Measurements from ENCODE around the gene TGM5.
"Not testable (repeated sequence)": the region's sequence is repeated elsewhere in the genome, so short reads cannot be mapped to it uniquely, and the experiment has no call there.

TGM5 gene

DNA sequence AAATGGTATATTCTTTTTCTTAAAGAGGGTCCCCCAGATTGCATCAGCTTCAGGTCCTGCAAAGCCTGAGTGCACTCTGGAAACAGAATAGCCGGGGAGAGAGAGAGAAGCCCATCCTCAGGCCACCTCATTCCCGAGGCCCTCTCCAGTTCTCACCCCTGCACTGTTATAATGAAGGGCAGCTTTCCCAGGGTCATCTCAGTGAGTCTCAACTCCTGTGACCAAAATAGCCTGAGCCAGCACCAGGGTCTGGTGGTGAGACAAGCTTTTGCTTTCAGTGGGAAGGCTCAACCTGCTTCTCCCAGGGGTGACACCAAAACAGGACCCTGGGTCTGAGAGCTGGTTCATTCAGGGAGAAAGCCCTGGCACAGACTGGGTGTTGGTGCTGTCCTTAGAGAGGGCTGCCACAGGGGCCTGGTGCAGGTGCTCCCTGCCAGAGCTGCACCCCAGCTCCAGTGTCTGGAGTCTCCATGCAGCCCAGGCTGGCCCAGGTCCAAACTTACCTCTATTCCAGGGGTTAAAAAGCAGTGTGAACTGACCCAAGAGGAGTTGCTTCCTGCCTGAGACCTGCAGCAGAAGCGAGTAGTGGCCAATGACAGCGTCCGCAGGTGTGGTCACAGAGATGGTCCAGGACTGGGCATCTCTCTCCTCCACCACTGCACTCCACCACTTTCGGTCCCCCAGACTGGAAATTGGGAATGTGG is 52.0 kb downstream of the TGM5 start:
- DNase-seq = no peak

DNA sequence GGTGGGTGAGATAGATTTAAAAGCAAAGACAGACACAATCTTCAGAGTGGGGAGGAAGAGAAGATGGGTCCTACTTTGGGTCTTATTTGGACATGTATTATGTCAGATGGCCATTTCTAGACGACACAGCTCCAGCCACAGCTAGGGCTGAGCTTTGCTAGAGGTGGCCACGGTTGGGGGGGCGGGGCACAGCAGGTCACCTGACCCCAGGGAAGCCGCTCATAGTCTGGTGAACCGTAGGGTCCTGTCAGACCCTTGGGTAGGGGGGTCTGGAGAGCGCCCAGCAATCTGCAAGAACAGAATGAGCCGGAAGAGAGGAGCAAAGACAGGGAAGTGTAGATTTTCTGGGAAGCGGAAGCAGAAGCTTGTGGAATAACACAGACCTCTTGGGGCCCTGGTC is 52.6 kb downstream of the TGM5 start:
- DNase-seq = no peak

DNA sequence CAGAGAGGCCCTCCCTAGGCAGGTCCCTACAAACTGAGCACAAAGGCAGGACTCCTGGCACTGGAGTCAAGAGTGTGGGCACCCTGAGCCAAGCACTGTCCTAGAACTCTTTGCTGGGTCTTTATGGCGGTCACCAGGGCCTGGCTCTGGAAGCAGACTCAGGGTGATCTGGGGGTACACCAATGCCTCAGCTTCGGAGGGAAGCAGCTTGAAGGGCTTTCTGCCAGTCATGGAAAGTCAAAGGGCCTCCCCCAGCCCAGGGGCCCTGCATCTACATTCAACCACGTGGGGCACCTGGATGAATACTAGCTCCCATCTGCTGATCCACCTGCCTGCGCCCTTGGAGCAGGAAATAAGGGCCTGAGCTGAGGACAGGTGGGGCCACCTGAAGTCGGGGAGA is 53.3 kb downstream of the TGM5 start:
- DNase-seq = no peak

DNA sequence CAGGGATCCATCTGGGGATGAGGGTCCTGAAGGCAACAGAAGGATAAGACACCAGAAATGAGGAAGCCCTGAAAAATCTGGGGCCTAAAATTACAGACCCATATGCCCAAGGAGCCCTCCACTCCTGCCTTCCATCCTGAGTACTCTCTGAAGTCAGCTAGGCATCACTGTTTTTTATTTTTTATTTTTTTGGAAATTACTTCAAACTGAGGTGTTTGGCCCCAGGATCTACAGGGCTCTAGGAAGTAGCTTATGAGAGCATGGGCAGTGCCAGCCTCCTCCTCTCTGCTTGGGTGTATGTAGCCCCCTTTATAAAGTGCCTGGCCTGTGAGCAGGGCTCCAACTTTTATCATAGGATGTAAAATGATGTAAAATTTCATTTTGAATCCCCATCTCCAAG is 53.8 kb downstream of the TGM5 start:
- no peak for DNase-seq

DNA sequence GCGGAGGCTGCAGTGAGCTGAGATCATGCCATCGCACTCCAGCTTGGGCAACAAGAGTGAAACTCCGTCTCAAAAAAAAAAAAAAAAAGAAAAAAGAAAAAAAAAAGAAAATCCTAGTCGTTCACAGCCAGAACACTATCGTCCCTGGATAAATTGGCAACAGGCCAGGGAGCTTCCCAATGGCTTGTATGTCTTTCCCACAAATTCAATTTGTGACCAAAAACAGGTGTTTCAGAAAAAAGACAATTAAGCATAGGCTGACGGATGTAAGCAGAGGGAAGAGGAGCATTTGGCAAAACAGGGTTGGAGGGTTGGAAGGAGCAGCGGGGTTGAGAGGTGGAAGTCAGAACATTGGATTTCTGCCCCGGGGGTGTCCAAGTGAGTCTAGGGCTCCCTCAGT is 54.4 kb downstream of the TGM5 start:
- DNase-seq = no peak

DNA sequence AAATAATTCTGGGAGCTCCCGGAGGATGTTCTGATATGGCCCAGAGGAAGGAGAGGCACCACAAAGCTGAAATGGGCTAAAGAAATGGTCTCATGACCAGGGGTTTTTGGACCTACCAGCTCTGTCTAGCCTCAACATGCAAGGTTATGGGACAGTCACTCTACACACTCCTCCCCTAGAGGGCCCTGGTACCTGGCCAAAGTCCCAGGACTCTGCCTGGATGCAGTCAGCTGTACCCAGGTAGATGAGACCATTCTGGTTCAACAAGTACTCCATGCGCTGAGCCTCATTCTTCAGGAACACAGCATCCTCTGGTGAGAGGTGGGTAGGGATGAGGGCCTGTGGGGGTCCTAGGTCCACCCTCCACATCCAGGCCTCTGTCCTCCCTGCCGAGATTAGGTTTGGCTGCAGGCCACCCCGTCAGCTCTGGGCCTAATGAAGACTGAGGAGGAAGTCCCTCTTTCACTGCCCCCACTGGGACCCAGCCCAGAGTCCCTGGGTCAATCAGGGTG is 55.4 kb downstream of the TGM5 start:
- no peak for DNase-seq

DNA sequence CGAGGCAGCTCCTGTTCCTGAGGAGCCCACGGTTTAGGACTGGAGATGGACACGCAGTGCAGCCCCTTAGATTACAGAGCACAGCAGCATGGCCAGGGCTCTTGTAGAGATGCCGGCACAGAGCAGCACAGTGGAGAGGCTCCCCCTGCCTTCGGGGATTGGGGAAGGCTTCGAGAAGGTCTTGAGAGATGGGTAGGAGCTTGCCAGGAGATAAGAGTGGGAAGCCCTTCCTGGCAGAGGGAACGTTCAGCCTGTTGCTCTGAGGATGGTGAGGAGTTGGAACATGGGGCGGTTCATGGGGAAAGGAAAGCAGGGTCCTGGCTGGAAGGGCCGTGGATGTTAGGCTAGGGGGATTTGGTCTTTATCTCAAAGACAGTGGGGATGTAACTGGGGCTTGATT is 55.9 kb downstream of the TGM5 start:
- no peak for DNase-seq

DNA sequence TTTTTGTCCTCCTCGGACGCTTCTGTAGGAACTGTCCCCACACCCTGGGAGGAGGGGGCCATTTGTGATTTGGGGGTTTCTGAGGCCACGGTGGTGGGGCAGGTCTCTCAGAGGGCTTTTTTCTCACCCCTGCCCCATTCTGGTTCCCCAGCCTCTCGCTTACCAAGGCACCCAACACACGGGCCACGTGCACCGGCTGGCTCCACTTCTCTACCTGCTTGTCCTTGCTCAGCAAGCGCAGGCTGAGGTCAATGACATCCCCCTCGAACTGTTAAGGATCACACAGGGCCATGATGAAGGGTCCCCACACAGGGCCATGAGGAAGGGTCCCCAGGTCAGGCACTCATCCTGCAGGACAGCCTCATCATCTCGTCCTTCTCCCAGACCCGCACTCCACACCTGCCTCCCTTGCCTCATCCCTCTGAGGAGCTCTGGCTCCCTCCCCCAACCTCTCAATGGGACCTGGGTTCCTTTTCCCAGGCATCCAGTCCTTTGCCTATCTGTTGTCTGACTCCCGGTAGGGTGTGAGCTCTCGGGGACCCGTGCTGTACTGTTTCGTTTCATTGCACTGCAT is 56.5 kb downstream of the TGM5 start:
- DNase-seq = no peak

DNA sequence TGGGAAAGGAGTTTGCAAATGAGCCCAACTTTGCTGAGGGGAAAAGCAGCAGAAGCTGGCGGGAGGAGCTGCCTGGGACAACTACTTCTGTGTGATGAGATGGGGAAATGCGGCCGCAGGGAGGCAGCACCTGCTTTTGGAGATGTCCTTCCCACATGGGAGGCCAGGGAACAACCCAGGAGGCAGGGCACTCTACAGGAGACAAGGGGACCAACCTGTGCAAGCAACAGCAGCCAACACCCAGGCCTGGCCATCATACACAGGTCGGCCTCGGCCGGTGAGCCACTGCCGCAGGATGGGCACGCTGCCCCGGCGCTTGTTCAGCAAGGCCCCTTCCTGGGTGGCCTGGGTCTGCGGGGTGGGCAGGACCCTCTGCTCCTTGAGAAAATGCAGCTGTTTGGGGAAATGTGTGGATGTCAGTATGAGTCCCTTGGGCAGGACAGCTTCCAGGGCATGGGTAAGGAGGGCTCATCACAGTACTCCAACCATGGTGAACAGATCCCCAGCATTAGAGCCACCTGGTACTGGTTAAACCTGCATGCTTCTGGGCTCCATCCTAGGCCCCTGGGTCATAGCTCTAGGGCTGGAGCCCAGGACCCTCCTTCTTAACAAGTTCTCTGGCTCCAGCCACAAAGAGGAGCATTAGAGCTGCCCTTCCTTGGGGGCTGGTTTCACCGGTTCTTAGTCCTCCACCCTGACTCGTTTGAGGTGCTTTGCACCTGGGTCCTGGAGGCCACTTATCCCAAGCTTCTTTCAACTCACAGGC is 57.5 kb downstream of the TGM5 start:
- DNase-seq = no peak

DNA sequence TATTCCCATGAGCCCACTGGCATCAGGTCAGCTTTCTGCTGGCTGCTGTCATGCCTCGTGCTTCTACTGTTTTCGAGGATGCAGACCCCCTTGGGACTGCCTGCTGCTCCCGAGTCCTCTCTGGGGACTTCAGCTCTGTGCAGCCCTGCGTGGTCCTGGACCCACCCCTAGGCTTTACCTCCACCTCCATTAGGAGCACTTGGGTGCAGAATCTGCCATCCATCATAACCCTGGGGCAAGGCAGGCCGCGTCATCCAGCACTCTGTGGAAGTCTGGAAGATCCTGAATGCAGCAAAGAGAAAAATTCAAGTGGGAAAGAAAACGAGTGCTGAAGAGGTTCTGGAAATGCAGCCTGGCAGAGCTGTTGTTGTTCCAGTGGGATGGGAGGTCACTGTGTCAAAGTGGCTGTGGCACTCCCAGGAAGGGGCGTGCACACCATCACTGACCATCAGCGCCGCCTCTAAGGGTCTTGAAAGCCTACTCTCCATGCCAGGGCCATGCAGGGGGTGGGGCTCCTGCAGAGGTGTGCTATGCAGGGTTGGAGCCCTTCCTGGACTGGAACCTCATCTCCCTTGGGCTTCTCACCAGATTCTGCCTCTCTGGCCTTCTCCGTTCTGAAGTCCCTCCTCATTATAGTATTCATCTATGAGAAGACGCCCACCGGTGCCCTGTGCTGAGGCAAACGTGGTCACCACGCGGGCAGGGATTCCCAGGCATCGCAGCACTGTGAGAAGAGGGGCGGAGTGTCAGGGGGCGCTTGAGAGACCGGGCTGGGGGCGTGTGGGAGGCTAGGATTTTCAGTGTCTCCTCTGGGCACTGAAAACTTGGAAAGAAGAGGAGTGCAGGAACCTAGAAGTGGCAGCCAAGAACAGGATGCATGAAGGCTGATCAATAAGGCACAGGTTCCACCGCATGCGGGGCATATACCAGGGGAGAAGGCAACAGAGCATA is 58.4 kb downstream of the TGM5 start:
- no peak for DNase-seq

DNA sequence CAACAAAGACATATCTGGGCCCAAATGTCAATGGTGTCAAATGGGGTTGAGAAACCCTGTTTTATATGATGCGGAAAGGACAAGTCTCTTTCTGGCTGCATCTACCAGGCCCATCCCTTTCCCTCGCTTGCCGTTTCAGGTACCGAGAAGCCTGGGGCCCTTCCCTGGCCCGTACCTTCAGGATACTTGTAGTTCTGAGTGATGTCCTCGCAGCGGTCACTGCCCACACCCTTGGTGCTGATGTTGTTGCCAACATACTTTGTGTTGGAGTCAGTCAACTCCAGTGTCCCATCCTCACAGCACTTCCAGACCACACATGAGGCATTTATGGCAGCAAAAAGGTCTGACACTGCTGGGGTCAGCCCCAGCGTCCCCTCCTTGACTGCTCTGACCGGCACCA is 59.7 kb downstream of the TGM5 start:
- DNase-seq = no peak

DNA sequence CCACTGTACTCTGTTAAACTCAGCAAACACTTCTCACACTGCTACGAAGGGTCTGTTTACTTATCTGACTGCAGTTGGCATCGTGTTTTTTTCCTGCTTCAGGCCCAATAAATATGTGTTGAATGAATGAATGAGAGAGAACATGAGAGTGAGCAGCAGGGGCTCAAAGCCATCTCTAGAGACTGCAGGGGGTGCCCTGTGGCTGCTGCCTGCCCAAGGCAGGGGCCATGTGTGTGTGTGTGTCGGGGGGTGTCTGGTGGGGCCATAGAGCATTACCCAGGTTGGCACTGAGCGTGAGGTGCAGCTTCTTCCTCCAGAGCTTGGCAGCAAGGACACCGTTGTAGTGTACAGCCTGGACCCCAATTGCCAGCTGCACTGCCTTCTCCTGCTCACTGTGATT is 60.7 kb downstream of the TGM5 start:
- no peak for DNase-seq

DNA sequence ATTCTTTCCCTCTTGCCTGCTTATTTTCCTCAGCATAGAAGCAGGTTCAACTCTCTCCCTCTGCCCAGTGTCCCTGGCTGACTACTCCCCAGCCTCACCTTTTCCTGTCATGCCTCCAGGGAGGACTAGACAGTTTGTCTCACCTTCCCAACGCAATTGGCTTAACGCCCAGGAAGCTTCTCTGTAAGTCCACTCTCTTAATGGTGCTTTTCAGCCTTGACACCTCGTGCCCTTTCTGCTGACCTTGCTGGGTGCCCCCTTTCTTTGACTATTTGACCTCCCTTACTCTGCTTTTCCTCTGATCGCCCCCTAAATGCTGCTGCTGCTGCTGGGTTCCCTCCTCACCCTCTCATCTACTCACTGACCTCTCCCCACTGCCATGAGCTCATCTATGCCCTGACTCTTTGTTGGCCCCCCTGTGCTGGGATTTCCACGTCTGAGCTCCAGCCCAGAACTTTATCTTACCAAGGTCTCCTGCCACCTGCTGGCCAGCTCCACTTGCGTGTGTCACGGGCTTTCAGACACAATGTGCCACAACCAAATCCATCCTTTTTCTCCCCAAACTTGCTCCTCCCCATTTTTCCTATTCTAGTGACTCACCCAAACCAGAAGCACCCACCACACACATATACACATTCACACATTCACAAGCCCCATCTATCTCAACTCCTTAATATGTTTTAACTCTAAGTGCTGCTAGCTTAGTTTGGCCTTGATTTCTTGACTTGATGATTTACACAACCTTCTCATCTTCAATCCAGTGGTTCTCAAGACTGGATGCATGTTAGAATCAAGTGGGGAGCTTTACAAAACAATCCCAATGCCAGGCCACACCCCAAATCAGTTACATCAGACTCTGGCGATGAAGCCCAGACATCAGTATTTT is 62.5 kb downstream of the TGM5 start:
- DNase-seq = no peak

DNA sequence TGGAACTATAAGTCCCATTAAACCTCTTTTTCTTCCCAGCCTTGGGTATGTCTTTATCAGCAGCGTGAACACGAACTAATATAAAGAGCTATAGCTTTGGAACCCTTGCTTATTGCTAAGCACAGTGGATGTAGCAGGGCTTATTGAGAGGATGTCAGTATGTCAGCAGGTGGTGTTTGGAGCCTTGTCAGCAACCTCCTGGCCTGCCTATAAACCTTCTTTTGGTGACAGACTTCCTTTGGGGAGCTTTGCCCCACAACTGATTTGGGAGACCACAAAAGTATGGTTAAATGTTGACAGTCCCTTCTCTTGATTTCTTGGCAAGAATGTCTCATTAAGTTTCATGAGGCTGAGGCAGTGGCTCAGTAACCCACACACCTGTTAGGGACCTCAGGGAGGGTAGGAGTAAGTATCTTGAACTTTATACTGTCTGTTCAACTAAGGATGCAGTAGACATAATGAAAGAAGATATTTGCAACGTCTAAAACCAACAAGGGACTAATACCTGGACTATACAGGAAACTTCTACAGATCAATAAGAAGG is 66.7 kb downstream of the TGM5 start:
- no peak for DNase-seq

DNA sequence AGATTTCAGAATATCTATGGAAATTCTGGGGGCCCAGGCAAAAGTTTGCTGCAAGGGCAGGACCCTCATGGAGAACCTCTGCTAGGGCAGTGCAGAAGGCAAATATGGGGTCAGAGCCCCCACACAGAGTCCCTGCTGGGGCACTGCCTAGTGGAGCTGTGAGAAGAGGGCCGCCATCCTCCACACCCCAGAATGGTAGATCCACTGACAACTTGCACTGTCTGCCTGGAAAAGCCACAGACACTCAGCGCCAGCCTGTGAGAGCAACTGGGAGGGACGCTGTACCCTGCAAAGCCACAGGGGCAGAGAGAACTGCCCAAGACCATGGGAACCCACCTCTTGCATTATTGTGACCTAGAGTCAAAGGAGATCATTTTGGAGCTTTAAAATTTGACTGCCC is 67.7 kb downstream of the TGM5 start:
- no peak for DNase-seq

DNA sequence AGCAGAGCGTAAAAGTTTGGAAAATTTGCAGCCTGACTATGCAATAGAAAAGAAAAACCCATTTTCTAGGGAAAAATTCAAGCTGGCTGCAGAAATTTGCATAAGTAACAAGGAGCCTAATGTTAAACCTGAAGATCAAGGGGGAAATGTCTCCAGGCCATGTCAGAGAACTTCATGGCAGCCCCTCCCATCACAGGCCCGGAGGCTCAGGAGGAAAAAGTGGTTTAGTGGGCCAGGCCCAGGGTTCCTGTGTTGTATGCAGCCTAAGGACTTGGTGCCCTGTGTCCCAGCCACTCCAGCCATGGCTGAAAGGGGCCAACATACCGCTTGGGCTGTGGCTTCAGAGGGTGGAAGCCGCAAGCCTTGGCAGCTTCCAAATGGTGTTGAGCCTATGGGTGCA is 68.2 kb downstream of the TGM5 start:
- not testable (repeated sequence) for DNase-seq

DNA sequence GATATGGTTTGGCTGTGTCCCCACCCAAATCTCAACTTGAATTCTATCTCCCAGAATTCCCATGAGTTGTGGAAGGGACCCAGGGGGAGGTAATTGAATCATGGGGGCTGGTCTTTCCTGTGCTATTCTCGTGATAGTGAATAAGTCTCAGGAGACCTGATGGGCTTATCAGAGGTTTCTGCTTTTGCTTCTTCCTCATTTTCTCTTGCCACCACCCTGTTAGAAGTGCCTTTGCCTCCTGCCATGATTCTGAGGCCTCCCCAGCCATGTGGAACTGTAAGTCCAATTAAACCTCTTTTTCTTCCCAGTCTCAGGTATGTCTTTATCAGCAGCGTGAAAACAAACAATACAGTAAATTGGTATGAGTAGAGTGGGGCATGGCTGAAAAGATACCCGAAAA is 69.0 kb downstream of the TGM5 start:
- not testable (repeated sequence) for DNase-seq

DNA sequence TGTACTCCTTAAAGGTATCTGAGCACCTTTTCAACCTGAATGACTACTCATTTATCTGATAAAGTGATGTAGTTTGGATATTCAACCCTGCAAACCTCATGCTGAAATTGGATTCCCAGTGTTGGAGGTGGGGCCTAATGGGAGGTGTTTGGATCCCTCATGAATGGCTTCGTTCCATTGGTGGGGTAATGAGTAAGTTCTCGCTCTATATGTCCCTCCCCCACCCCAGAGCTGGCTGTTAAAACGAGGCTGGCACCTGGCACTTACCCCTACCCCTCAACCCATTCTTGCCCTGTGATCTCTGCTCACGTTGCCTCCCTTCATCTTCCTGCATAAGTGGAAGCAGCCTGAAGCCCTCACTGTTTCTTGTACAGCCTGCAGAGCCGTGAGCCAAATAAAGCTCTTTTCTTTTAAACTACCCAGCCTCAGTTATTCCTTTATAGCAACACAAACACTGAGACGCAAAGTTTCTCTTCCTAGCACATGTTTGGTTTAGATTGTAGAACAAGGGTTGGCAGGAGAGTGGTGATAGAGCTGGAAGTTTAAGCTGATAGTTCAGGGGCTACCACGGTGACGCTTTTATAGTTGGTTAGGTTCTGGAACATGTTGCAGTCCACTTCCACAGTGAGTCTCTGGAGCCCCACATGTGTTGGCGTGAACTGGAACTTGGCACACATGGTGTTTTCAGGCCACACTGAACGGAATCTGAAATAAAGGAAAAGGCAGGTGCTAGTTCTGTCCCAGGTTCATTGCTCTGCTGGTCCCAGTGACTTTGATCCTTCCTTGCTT is 69.8 kb downstream of the TGM5 start:
- DNase-seq = no peak

DNA sequence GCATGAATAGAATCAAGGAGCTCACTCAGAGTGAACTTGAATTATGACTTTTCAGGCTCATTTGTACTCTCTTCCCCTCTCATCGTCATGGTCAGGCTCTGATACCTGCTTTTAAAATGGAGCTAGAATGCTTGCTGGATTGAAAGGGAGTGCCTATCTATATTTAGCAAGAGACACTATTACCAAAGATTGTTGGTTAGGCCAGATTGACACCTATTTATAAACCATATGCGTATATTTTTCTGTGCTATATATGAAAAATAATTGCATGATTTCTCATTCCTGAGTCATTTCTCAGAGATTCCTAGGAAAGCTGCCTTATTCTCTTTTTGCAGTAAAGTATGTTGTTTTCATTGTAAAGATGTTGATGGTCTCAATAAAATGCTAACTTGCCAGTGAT is 71.9 kb downstream of the TGM5 start:
- DNase-seq = no peak

DNA sequence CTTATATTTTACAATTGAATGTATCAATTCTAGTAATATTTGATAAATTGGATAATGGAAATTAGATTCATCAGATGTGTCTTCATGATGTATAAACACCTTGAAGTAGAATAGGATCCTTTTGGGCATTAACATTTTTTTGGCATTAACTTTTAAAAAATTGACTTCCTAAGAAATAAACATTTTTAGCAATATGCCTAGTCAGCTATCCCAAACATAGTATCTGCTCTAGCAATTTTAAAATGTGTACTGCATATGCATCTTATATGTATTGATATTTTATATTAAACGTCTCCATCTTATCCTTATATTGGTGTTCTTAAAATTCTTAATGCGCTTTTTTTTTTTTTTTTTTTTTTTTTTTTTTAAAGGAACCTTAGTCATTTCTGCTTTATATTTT is 73.0 kb downstream of the TGM5 start:
- no peak for DNase-seq

DNA sequence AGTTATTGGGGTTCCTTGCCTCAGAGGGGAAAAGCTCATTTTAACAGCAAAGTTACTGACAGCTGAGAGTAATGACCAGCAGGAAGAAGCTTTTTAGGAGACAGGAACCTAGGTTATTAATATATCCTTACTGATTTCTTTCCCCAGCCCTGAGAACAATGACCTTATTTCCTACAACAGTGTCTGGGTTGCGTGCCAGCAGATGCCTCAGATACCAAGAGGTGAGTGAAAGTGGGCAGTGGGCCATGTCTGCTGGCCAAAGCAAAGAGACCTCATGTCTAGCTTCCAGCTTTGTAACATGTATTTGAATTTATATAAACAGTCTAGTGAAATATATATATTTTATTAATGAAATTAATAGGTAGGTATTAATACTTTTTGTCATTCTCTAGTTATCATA is 76.5 kb downstream of the TGM5 start:
- DNase-seq = no peak
